ENCODE measurements around the gene WDR73.
"Not testable (repeated sequence)": the region's sequence is repeated elsewhere in the genome, so short reads cannot be mapped to it uniquely, and the experiment has no call there.

WDR73 gene

DNA sequence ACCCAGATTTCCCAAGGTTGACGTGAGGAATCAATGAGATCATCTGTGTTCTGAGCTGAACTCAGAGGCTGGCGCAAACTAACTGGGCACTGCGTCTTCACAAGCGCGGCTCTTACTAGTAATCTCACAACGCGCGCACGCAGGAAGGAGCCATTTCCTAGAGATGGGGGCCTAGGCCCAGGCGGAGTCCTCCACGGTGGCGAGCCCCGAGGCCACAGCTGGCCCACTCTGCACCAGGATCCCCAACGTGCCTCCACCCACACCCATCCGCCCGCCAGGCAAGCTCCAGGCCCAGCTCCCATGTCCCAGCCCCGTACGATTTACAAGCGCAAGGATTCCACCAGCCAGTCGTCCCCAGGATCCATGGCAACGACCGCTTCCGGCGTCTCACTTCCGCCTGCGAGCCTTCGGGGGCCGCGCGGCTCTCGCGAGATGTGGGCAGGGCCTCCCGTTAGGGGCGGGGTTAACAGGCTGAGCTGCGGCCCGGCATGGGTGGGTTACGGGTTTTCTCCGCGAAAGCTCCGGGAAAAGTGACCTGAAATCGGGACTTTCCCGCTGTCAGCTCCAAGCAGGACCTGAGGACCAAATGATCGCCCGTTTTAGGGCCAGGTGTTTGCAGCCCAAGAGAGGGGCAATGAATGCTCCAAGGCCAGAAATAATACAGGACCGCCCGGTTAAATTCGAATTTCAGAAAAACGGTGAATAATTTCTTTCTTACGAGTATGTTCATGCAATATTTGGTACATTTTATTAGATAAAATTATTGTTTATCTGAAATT, at the start of gene WDR73:
TSS of gene WDR73 (minus strand) at position 374 of the 779 bp plus-strand sequence. CDS start at position 365, 9 bp downstream.
- DNase-seq = peak; percentile 98

DNA sequence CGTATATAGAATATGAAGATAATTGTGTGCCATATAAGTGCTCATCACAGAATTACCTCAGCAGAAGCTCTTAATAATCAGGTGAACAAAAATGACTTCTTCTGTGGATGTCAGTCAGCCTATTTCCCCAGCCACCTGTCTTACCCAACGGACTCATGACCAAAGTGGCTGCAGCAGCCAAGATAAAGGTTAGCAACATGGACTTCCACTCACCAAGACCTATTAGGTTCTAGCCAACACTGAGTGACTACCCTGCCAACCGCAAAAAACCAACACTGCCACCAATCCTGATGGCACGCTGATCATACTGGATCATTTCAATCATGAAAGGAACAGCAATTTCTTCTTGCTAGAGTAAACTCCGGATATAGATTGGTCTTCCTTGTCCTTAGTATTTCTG, 49.7 kb upstream of the WDR73 start:
- no peak for DNase-seq

DNA sequence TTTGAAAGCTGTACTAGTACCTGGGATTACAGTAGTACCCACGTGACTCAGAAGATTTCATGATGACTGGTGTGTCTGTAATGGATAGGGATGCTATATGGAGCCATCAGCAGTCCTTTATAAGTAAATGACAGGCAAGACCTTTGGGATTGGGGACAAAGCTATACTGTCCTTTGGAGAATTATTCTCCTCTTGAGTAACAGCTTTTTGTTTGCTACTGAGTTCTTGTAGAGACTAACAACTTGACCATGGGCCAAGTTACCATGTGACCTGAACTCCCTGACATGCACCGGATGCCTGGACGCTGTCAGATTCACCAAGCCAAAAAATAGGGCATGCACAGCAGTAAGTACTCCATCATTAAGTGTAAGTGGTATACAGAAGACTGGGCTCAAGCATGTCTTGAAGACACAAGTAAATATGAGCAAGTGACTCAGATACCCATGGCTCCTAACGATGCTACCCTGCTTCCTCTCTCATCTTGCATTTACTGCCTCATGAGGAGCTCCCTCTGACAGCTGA, 48.9 kb upstream of the WDR73 start:
- DNase-seq = no peak

DNA sequence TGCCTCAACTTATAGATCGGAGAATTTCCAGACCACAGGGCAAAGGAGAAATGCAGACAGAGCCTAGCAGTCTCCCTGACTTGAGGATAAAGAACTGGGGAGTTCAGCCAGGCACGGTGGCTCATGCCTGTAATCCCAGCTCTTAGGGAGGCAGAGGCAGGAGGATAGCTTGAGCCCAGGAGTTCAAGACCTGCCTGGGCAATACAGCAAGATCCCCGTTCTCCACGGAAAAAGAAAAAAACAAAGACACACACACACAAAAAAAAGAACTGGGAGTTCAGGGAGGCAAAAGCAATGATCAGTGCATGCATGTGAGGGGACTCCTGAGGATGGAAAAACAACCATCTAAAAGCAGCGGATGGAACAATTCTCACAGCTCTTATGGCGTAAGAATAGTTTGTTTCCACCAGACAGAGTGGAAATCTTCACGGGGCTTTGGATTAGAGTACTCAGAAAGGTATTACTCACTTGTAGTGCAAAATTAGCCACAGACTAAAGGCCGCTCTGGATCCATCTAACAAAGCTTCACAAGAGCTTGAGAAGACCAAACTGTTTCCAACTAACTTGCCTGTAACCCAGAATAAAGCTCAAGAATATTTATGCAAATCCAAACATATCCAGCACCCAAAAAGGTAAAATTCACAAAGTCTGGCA, 45.6 kb upstream of the WDR73 start:
- peak; percentile 21 for DNase-seq

DNA sequence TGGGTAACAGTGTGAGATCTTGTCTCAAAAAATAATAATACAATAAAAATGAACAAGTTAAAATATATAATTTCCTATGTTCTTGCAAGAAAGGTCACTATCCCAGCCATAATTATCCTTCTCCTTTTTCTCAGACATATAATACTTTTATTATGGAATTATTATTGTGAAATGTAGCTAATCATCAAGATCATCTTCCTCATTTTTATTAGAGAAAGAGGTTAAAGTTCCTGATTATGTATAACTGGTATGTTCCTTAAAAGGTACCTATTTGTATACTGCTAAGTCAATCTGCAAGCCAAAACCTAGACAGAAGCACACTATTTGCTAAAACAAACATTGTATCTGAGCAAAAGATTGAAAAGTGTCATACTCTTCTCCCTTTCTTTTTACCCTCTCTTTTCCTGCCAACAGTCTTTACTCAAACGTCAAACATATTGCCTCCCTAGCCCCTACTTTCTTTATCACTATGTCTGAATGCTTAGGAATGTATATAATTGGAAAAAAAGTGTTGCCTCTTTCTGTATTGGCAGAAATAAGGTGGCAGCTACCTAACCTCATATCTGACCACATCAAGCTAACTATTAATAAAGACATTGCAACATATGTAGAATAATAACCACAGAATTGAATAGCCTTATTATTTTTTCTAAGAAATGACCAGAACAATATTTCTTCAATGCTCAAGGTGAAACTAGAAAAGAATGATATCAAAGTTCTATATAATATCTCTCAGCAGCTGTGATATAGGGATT, 43.3 kb upstream of the WDR73 start:
- DNase-seq = no peak

DNA sequence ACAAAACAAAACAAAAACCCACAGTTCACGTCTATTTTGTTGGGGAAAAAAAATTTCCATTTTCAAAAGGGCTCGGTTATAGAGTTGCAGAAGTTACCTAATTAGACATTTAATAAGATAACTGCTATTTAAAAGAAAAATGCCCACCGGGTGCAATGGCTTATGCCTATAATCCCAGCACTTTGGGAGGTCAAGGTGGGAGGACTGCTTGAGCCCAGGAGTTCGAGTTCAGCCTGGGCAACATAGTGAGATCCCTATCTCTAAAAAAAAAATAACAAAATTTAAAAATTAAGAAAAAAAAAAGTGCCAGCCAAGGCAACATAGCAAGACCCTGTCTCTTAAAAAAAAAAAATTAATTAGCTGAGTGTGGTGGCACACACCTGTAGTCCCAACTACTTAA, 42.7 kb upstream of the WDR73 start:
- no peak for DNase-seq

DNA sequence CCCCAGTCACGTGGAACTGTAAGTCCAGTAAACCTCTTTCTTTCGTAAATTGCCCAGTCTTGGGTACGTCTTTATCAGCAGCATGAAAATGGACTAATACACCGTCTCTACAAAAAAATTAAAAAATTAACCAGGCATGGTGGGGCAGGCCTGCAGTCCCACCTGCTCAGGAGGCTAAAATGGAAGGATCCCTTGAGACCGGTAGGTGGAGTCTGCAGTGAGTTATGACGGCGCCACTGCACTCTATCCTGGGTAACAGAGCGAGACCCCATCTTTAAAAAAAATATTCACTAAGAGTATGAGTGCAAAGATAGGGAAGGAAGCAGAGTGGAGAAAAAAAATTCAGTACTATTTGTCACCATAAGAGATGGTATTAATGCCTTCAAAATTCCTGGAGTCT, 36.3 kb upstream of the WDR73 start:
- DNase-seq = no peak

DNA sequence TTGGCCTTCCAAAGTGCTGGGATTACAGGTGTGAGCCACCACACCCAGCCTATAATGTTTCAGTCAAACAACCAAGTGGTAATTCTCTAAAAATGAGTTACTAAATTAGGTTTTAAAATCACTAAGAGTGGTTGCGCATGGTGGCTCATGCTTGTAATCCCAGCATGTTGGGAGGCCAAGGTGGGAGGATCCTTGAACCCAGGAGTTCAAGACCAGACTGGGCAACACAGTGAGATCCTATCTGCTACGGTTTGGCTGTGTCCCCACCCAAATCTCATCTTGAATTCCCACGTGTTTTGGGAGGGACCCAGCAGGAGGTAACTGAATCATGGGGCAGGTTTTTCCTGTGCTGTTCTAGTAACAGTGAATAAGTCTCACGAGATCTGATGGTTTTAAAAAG, 35.8 kb upstream of the WDR73 start:
- no peak for DNase-seq

DNA sequence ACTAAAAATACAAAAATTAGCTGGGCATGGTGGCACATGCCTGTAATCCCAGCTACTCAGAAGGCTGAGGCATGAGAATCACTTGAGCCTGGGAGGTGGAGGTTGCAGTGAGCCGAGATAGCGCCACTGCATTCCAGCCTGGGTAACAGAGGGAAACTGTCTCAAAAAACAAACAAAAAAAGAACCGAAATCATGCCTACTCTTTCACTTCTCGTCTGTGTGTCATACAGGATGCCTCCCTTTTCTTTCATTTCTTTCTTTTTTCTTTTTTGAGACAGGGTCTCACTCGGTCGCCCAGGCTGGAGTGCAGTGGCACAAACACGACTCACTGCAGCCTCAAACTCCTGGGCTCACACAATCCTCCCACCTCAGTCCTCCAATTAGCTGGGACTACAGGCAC, 32.4 kb upstream of the WDR73 start:
- not testable (repeated sequence) for DNase-seq

DNA sequence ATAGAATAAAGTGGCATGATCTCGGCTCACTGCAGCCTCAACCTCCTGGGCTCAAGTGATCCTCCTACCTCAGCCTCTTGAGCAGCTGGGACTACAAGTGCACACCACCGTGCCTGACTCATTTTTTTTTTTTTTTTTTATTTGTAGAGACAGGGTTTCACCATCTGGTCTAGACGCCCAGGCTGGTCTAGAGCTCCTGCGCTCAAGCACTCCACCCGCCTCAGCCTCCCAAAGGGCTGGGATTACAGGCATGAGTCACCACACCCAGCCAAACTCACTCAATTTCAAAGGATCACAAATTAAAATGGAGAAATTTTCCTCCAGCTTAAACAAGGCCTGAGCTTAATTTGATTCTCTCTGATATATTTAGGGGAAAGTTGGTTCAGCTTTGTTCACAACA, 31.2 kb upstream of the WDR73 start:
- DNase-seq = no peak

DNA sequence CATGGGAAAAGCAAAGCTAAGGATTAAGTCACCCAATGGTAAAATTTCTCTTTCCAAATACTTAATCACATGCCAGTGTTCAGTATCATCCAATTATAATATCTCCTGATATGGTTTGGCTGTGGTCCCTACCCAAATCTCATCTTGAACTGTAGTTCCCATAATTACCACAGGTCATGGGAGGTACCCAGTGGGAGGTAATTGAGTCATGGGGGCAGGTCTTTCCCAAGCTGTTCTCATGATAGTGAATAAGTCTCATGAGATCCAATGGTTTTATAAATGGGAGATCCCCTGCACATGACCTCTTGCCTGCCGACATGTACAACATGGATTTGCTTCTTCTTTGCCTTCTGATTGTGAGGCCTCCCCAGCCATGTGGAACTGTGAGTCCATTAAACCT, 30.0 kb upstream of the WDR73 start:
- DNase-seq = no peak

DNA sequence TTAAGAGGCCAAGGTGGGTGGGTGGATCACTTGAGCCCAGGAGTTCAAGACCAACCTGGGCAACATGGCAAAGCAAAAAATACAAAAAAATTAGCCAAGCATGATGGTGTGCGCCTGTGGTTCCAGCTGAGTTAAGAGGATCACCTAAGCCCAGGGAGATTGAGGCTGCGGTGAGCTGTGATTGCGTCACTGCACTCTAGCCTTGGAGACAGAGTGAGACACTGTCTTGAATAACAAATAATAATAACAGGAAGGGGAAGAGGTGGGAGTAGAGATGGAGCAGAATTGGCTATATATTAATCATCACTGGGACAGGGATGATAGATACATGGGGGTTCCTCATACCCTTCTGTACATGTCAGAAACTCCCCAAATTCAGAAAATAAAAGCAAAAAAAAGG, 27.7 kb upstream of the WDR73 start:
- peak; percentile 54 for DNase-seq

DNA sequence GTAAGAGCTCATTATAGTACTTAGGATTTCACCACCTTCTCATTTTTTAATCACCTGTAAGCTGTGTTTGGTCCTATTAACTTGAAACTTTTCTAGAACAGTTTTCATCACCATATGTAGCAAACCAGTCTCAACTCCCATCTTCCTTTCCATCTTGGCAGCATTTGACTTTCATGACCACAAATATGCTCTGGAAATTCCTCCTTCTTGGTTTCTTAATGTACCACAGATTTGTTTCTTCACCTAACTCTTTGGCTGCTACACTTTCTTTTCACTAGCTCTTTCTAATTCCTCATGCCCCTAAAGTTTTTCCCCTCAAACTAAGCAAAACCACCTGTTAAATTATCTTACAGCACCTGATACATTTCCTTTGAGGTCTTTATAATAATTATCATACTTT, 17.1 kb upstream of the WDR73 start:
- no peak for DNase-seq

DNA sequence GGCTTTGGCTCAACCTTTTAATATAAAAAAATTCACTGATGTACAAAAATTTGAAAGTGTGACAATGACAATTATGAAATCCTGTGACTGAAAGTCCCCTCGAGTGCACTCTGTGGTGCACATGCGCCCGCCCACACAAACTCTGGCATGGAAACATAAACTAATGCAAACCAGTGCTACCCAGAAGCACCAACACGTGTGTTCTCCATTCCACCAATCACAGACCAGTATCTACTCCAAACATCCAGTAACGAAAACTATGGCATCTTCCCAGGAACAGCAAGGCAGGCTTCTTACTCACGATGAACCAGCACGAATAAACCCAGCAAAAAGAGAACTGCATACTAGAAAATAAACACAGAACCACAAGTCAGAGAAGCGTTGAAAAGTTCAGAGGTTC, 15.6 kb upstream of the WDR73 start:
- peak; percentile 69 for DNase-seq

DNA sequence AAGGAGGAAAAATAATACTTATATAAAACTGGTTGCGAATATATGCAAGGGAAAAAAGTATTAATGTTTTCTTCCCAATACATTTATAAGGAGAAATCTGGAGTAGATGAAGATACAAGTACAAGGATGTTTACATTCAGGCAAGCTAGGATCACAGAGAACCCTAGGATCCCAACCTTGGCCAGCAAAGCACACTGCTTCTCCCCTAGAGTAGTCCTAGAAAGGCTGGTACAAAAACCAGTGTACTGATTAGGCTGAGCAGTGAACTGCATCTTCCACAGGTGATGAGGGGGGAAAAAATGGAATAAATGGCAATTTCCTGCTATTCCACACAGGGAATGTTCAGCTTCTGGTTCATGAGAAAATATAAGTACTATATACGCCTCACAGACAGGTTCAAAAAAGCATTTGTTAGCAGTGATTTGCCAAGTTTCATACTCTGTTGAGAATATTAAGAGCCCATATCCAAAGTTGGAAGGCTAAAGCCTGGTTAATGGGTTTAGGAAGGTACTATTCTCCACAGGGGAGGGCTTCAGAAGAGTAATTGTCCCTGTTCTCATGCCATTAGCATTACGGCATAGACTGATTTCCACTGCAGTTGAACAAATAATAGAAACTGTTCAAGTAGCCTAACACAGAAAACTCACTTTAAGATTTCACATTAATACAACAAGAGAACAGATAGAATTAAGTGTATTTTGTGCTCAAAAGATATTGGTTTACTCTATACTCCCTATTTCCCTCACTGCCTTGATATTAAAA, 14.3 kb upstream of the WDR73 start:
- DNase-seq = no peak

DNA sequence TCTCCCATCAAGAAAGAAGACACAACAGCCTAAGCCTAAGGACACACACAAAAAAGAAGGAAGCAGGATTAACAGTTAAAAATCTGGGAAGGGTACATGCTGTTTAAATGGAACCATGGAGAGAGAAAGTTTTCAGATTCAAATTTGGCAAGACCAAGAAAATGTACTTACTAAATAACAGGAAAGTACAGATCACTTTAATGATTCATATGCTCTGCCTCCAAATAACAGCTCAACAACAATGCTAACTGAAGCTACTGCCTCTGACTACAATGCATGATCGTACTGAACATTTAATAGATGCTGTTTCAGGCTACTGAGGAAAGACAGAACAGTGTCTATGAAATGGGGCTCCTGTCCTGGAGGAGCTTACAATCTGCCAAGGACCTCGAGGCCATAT, 12.3 kb upstream of the WDR73 start:
- DNase-seq = no peak

DNA sequence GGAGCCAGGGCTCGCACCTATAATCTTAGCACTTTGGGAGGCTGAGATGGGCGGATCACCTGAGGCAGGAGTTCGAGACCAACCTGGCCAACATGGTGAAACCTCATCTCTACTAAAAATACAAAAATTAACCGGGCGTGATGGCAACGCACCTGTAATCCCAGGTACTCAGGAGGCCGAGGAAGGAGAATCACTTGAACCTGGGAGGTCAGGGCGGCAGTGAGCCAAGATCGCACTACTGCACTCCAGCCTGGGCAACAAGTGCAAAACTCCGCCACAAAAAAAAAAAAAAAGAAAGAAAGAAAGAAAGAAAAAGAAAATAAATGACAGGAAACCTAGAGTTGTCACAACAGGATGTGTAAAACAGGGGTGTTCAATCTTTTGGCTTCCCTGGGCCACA, 6.9 kb upstream of the WDR73 start:
- no peak for DNase-seq

DNA sequence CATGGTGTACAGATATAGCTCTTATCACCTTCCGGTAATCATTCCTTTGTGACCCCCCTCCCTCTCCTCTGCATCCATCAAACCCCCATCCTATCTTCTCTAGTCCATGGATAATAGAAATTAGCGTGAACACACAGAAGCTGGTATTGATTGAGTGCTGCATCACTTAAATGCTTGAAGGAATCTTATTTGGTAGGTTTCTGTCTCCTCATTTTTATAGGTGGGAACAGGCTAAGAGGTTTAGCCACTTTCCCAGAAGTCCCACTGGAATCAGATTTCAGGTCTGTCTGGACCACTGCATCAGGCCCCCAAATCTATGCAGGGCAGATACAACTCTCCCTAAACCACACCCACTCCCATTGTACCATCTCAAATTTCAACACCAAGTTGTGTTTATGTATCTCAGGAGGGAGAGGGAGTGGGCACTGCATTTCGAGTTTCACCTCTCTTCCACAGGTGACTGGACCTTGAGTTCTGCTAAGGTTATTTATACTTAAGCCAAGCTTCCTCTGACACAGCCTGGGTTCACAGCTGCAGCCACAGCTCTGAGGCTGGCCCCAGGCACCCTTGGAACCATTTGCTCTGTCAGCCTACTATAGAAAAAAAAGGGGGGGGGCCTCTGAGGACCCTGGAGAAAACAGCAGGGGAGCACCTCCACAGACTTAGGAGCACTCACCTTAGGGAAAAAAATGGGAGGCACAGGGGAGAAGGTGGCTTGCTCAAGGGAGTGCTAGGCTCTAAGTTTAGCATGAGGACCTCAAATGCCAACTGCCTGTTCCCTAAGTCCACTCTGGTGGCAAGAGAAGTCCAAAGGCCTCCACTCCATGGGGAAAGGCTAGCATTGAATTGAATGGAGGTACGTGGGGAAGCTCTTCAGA, 6.1 kb upstream of the WDR73 start:
- DNase-seq = no peak

DNA sequence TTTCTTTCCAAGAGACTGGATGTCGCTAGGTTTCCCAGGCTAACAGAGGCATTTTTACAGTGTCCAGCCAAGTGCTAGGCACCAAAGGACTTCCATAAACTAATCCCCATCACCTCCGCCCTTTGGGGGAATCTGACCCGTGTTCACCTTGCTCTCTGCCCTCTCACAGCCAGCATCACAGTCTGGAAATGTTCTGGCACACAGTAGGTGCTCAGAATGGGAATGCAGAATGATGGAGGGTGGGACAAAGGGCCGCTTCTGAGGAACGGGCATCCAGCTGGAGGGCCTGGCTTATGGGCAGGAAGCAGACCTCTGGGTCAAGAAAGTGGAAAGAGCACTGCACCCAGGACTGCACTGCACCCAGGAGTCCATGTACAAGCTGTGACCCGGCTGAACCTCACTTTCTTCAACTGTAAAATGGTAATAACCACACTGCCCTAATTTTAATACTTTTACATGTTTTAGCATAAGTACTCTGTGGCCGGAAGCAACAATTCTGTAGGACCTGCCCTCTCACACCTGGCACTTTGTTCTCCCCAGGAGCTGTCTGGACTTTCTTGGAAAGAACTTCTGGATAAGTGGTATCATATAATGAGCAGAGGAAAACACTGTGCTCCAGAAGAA, 4.8 kb upstream of the WDR73 start:
- DNase-seq = no peak

DNA sequence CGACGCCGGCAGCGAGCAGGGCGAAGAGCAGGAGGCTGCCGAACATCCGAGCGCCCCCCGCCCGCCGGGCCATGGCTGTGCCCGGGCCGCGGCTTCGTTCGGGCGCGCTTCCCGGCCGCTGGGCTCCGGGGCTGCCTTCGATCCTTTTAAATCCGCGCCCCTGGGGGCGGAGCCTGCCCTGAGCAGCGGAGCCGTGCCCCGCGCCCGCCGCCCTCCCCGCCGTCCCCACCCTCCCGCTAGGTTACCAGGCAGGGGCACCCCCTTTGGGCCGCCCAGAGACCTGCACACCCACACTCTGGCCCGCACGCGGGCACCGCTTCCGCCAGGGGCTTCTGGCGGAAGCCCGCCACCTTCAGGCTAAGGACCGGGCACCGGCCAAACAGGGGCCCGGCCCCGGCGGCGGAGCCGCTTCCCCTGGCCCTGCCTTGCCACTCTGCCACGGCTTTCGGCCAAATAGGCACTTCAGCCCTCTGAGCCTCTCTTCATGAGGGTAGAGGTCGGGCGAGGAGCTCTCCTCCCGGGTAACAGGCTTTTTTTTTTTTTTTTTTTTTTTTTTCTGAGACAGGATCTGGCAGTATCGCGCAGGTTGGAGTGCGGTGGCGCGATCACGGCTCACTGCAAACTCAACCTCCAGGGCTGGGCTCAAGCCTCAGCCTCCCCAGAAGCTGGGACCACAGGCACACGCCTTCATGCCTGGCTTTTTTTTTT, 4.2 kb upstream of the WDR73 start, which contains the start of gene NMB:
TSS of gene NMB (minus strand) at position 120 of the 708 bp plus-strand sequence. CDS start at position 73, 47 bp downstream.
- DNase-seq = peak; percentile 88

DNA sequence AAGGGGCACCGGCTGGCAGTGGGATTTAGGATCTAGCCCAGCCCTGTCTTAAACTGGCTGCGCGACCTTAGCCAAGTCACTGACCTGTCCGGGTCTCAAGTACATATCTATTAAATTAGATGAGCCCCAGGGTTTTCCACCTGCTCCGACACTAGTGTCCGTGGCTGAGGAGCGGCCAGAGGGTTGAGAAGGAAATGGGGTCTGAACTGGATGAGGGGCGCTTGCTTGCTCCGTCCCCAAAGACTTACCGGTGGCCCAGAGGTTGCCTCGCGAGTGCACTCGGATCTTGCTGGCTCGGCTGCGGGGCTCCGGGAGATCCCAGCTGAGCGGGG, 3.6 kb upstream of the WDR73 start:
- DNase-seq = no peak
